ENCODE measurements around the gene PPP6R2.

GRCh38 chr22:50309601-50309991, 33.5 kb upstream of the PPP6R2 start:
- TF ChIP-seq CTCF (conservative IDR thresholded peaks at IDR 0.05) (no peak), EZH2 (IDR thresholded peaks at IDR 0.05; ENCODE audit: low read depth) (no peak)
